HTERT RPE-1 (cell line): ENCODE results near the gene C6orf52.
"Not testable (repeated sequence)": the region's sequence is repeated elsewhere in the genome, so short reads cannot be mapped to it uniquely, and the experiment has no call there.

ENCODE experiments used
- in situ Hi-C: fragments of 300-500 bp; cut with MboI; formaldehyde crosslinking; loops from 4 replicates; pipeline ENCODE4 v1.14.3; 2020; ENCODE audit warnings: low sequenced_read_pairs

C6orf52 gene

GRCh38 chr6:10694302-10695085 lies at the start of gene C6orf52, which contains the start of gene PAK1IP1:
C6orf52 (minus strand) TSS chr6:10694616; CDS start chr6:10687550, 7,066 bp downstream.
PAK1IP1 (plus strand) TSS chr6:10694972; CDS start chr6:10694986, 14 bp downstream.
- in situ Hi-C loops: no loop called here

DNA sequence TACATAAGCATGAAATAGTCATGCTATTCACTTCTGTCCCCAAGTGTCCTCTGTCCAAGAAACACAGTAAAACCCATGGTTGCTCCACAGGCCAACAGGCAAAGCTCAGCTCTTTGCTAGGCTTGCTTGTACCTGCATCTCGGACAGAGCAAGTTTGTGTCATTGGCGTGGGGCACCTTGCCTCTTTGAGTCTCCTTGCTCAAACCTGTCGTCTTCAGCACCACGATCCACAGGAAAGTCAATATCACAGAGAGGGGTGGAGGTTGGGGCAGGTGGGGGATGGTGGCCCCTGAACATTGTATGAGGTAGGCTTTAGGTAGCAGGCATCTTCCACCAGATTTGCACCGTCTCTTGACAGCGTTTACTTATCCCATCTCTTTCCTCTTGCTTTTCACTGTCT lies 49.1 kb upstream of the C6orf52 start:
- in situ Hi-C loops: no loop called here

- in situ Hi-C loops: no loop called here
These were observed 47.8 kb upstream of the C6orf52 start for GRCh38 chr6:10742251-10742650.

- in situ Hi-C loops: not testable (repeated sequence)
These were observed 47.2 kb upstream of the C6orf52 start for GRCh38 chr6:10741643-10742042.

GRCh38 chr6:10740061-10740460 lies 45.6 kb upstream of the C6orf52 start:
- in situ Hi-C loops: no loop called here

GRCh38 chr6:10736731-10737130 lies 42.3 kb upstream of the C6orf52 start:
- in situ Hi-C loops: no loop called here

DNA sequence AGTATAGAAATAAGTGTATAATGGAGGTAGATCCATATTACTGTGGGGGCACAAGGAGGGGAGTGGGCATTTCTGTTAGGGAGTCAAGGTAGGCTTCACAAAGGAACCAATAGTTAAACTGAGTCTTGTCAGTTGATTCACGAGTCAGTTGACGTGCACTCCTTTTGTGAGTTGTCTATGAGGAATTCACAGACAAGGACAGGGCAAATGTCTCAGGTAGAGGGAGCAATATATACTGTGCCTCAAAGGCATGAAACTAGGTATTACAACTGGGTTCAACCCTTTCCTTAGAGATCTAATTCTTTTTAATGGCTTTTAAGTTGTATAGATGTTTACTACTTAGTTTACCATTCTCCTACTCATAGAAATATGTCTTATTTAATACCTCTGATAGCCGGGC lies 39.4 kb upstream of the C6orf52 start:
- in situ Hi-C loops: no loop called here

DNA sequence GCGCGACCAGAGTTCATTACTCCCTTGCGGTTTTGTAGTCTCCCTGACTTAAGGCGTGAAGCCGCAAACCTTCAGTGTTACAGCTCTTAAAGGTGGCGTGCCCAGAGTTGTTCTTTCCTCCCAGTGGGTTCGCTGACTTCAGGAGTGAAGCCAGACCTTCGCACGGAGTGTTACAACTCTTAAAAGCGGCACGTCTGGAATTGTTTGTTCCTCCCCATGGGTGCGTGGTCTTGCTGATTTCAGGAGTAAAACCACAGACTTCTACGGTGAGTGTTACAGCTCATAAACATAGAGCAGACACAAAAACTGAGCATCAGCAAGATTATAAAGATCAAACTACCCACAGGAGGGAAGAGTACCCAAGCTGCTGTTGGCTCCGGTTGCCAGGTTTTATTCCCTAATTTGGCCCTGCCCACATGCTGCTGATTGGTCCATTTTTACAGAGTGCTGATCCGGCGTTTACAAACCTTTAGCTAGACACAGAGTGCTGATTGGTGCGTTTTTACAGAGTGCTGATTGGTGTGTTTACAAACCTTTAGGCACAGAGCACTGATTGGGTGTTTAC lies 38.8 kb upstream of the C6orf52 start:
- in situ Hi-C loops: no loop called here

GRCh38 chr6:10730254-10730653 lies 35.8 kb upstream of the C6orf52 start:
- in situ Hi-C loops: no loop called here

- in situ Hi-C loops: no loop called here
These were observed 31.3 kb upstream of the C6orf52 start for GRCh38 chr6:10725716-10726115.

DNA sequence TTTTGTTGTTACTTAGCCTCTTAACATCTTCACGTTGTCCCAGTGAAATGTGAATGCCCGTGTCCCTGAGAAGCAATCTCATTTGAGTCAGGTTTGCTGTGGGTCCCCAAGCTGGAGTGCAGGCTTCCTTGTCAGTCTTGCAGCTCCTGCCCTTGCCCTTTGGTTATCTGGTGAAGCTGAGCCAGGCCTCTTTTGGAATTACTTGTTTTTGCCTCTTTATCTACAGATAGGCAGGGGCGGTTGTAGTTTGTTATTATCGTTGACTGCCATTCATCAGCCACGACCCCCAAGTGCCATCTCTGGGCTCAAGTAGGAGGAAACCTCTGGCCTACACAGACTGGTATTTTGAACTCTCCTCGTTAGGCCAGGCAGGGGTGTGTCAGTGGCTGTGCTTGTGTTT lies 30.6 kb upstream of the C6orf52 start:
- in situ Hi-C loops: no loop called here

- in situ Hi-C loops: no loop called here
These were observed 29.1 kb upstream of the C6orf52 start for GRCh38 chr6:10723567-10723881.

GRCh38 chr6:10722820-10723566 lies 28.6 kb upstream of the C6orf52 start, which contains the start of gene TMEM14C:
TMEM14C (plus strand) TSS chr6:10723070; CDS start chr6:10724614, 1,544 bp downstream.
- in situ Hi-C loops: no loop called here

DNA sequence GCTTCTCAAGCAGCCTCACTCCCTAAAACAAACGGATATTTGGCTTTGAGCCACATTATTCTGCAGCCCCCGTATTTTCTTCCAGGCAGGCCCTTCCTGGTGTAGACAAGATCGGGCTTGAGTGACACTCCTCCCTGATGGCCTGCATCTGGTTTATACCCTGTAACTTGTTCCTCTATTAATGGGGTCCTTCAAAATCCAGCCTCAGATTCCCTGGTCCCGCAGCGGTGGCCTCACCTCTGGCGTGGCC lies 28.1 kb upstream of the C6orf52 start:
- in situ Hi-C loops: no loop called here

DNA sequence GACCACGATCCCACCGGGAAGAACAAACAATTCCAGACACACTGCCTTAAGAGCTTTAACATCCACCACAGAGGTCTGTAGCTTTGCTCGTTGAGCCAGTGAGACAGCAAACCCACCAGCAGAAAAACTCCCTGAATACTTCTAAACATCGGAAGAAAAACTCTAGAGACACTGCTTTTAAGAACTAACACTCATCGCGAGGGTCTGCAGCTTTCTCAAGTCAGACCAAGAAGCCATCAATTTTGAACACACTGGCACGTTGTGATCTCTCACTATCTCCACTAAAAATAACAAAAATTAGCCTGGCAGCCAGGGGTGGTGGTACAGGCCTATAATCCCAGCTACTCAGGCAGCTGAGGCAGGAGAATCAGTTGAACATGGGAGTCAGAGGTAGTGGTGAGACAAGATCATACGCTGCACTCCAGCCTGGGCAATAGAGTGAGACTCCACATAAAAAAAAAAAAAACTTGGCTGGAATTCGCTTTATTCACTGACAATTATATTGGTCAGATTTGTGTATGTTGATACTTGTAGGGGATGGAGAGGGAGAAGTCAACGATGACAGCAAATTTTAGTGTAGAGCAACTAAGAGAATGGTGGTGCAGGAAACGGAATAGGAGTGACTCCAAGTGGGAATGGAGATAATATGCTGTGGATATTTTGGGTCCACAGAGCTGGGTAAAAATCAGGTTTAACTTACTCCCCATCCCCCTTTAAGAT lies 27.6 kb upstream of the C6orf52 start:
- in situ Hi-C loops: no loop called here

- in situ Hi-C loops: not testable (repeated sequence)
These were observed 26.8 kb upstream of the C6orf52 start for GRCh38 chr6:10720960-10721849.

DNA sequence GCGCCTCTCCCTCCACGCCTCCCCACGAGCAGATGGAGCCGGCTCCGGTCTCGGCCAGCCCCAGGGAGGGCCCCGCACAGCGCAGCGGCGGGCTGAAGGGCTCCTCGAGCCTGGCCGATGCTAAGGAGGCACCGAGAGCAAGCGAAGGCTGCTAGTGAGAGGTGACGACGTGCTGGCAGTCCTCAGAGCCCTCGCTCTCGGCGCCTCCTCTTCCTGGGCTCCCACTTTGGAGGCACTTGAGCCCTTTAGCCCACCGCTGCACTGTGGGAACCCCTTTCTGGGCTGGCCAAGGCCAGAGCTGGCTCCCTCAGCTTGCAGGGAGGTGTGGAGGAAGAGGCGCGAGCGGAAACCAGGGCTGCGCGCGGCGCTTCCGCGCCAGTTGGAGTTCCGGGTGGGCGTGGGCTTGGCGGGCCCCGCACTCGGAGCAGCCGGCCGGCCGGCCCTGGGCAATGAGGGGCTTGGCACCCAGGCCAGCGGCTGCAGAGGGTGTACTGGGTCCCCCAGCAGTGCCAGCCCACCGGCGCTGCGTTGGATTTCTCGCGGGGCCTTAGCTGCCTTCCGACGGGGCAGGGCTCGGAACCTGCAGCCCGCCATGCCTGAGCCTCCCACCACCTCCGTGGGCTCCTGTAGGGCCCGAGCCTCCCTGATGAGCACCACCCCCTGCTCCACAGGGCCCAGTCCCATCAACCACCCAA lies 26.0 kb upstream of the C6orf52 start:
- in situ Hi-C loops: no loop called here

GRCh38 chr6:10719964-10720264 lies 25.5 kb upstream of the C6orf52 start:
- in situ Hi-C loops: no loop called here

- in situ Hi-C loops: no loop called here
These were observed 25.0 kb upstream of the C6orf52 start for GRCh38 chr6:10719296-10719963.

DNA sequence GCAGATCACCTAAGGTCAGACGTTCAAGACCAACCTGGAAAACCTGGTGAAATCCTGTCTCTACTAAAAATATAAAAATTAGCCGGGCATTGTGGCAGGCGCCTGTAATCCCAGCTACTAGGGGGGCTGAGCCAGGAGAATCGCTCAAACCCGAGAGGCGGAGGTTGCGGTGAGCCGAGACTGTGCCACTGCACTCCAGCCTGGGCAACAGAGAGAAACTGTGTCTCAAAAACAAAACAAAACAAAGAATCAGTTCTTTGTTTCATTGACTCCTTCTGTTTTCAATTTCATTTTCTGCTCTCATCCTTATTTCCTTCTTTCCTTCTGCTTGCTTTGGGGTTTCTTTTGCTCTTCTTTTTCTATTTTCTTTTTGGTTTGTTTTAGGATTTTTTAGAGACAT lies 19.5 kb upstream of the C6orf52 start:
- in situ Hi-C loops: no loop called here
